ENCODE results near the gene PPM1H.

DNA sequence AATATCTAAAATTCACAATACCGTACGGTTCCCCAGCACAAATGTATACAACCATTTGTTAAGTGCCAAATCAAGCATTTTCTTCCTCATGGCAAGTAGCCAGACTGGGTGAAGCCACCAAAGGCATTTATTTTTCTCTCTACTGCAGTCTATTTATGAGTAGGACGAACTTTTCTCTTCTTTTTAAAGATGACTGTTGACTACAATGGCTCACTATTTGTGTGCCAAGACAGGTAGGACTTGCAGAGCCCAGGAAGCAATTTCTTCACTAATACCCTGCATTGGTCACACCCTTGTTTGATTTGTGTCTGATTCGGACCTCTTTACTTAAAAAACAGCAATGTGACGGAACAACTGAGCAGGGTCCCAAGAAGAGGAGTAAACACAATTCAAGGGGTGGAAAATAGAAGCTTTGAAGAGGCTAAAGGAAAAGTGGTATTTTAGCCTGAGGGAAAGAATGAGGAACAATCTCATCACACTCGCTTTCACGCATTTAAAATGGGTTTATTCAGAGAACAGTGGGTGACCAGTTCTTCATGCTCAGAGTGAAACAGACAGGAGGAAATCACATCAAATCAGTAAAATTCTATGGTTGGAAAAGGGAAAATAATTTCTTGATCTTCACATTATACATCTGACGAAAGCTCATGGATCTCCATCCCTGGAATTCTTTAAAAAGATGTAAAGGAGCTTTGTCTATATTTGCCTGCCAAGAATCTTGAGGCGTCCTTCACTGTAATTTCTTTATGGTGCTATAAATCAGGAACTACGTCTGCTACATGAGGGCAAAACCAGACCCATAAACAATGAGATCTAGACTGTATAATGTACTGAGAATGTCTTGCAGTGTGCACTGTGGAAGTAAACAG, 183.8 kb downstream of the PPM1H start:
- TF ChIP-seq, protein P1, sequence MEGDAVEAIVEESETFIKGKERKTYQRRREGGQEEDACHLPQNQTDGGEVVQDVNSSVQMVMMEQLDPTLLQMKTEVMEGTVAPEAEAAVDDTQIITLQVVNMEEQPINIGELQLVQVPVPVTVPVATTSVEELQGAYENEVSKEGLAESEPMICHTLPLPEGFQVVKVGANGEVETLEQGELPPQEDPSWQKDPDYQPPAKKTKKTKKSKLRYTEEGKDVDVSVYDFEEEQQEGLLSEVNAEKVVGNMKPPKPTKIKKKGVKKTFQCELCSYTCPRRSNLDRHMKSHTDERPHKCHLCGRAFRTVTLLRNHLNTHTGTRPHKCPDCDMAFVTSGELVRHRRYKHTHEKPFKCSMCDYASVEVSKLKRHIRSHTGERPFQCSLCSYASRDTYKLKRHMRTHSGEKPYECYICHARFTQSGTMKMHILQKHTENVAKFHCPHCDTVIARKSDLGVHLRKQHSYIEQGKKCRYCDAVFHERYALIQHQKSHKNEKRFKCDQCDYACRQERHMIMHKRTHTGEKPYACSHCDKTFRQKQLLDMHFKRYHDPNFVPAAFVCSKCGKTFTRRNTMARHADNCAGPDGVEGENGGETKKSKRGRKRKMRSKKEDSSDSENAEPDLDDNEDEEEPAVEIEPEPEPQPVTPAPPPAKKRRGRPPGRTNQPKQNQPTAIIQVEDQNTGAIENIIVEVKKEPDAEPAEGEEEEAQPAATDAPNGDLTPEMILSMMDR (IDR thresholded peaks at IDR 0.05): no peak
- no peak for TF ChIP-seq POLR2A (IDR thresholded peaks at IDR 0.05)

Data from heart left ventricle (tissue), 13 donors.